Glutamatergic neuron (in vitro differentiated cells): ENCODE data around the gene EPM2AIP1. TPM values are rescaled to one million over a fixed set of nuclear protein-coding genes. Genes with fewer than 3 reads are reported as not detected.

Experiments
- DNase-seq: peaks from one replicate; pipeline ENCODE4 v3.0.0; 2022
- H3K27ac Mint-ChIP-seq: one replicate; pipeline ENCODE4 v1.8.0; 2020; ENCODE audit warnings: mild to moderate bottlenecking, mixed read lengths, inconsistent platforms; ENCODE audit not compliant: unreplicated experiment
- H3K27me3 Mint-ChIP-seq: one replicate; pipeline ENCODE4 v1.8.0; 2020; ENCODE audit warnings: mild to moderate bottlenecking, moderate library complexity, mixed read lengths, inconsistent platforms; ENCODE audit not compliant: unreplicated experiment
- H3K36me3 Mint-ChIP-seq: one replicate; pipeline ENCODE4 v1.8.0; 2020; ENCODE audit warnings: mild to moderate bottlenecking, mixed read lengths, inconsistent platforms; ENCODE audit not compliant: unreplicated experiment
- H3K4me1 Mint-ChIP-seq: one replicate; pipeline ENCODE4 v1.8.0; 2020; ENCODE audit warnings: mild to moderate bottlenecking, low read depth, mixed read lengths, inconsistent platforms; ENCODE audit not compliant: unreplicated experiment
- H3K4me3 Mint-ChIP-seq: one replicate; pipeline ENCODE4 v1.8.0; 2020; ENCODE audit warnings: mild to moderate bottlenecking, mixed read lengths, inconsistent platforms; ENCODE audit not compliant: unreplicated experiment
- H3K9me3 Mint-ChIP-seq: one replicate; pipeline ENCODE4 v1.8.0; 2020; ENCODE audit warnings: mild to moderate bottlenecking, moderate library complexity, mixed read lengths, inconsistent platforms; ENCODE audit not compliant: unreplicated experiment
- total RNA-seq: library from RNA; stranded (reverse); fragmentation: NEBNext Ultra II Directional; extraction: Animal tissue kit (Norgen Biotek cat#: 25700); gene quantifications from one replicate; pipeline ENCODE4 v1.2.1, GENCODE V29; 2021; ENCODE audit not compliant: unreplicated experiment
- TF ChIP-seq, protein P1 (sequence below): fragments of 200-600 bp; sonication (generic); IDR thresholded peaks from one replicate; pipeline ENCODE4 v1.5.0; 2021; ENCODE audit not compliant: partially characterized antibody, unreplicated experiment

The EPM2AIP1 gene
- total RNA-seq, 1 donor from 2014 or later = 17.2 TPM

- H3K27me3 Mint-ChIP-seq = no peaks in the 10 kb centered on the region
- no peaks in the 10 kb centered on the region for H3K4me1 Mint-ChIP-seq
- no peaks in the 10 kb centered on the region for H3K9me3 Mint-ChIP-seq
- H3K4me3 Mint-ChIP-seq = no peak overlapping the region
- DNase-seq = no peak
- H3K36me3 Mint-ChIP-seq = peaks cover 10% of the 10 kb centered on the region
- TF ChIP-seq, protein P1, sequence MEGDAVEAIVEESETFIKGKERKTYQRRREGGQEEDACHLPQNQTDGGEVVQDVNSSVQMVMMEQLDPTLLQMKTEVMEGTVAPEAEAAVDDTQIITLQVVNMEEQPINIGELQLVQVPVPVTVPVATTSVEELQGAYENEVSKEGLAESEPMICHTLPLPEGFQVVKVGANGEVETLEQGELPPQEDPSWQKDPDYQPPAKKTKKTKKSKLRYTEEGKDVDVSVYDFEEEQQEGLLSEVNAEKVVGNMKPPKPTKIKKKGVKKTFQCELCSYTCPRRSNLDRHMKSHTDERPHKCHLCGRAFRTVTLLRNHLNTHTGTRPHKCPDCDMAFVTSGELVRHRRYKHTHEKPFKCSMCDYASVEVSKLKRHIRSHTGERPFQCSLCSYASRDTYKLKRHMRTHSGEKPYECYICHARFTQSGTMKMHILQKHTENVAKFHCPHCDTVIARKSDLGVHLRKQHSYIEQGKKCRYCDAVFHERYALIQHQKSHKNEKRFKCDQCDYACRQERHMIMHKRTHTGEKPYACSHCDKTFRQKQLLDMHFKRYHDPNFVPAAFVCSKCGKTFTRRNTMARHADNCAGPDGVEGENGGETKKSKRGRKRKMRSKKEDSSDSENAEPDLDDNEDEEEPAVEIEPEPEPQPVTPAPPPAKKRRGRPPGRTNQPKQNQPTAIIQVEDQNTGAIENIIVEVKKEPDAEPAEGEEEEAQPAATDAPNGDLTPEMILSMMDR = no peak
- no peak overlapping the region for H3K27ac Mint-ChIP-seq
Measured at GRCh38 chr3:37029111-37029510, 36.2 kb upstream of the EPM2AIP1 start.

GRCh38 chr3:37028329-37028728 is 35.4 kb upstream of the EPM2AIP1 start:
- H3K27me3 Mint-ChIP-seq = no peaks in the 10 kb centered on the region
- TF ChIP-seq, protein P1 = no peak
- H3K4me3 Mint-ChIP-seq = no peak overlapping the region
- H3K4me1 Mint-ChIP-seq = no peaks in the 10 kb centered on the region
- H3K27ac Mint-ChIP-seq = no peak overlapping the region
- DNase-seq = no peak
- peaks cover 11% of the 10 kb centered on the region for H3K36me3 Mint-ChIP-seq
- no peaks in the 10 kb centered on the region for H3K9me3 Mint-ChIP-seq

- Mint-ChIP-seq H3K27ac (no peak overlapping the region), H3K36me3 (peaks cover 11% of the 10 kb centered on the region)
Measured at GRCh38 chr3:37026851-37027250, 33.9 kb upstream of the EPM2AIP1 start.

DNA sequence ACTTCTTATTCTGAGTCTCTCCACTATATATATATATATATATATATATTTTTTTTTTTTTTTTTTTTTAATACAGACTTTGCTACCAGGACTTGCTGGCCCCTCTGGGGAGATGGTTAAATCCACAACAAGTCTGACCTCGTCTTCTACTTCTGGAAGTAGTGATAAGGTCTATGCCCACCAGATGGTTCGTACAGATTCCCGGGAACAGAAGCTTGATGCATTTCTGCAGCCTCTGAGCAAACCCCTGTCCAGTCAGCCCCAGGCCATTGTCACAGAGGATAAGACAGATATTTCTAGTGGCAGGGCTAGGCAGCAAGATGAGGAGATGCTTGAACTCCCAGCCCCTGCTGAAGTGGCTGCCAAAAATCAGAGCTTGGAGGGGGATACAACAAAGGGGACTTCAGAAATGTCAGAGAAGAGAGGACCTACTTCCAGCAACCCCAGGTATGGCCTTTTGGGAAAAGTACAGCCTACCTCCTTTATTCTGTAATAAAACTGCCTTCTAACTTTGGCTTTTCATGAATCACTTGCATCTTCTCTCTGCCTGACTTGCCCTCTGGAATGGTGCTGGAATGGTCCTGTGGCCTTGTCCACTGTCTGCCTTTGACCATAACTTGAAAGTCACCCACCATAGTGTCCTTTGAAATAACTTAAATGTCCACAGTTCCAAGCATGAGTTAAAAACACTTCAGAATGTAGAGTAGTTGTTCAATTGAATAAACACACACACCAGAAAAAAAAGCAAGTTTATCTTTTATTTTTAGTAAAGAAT is 32.8 kb upstream of the EPM2AIP1 start:
- Mint-ChIP-seq H3K27ac (no peak overlapping the region), H3K4me1 (no peaks in the 10 kb centered on the region), H3K9me3 (no peaks in the 10 kb centered on the region), H3K4me3 (no peak overlapping the region), H3K36me3 (peaks cover 11% of the 10 kb centered on the region), H3K27me3 (no peaks in the 10 kb centered on the region)
- TF ChIP-seq, protein P1 = no peak
- DNase-seq = no peak

More at GRCh38 chr3:37026851-37027250, 33.9 kb upstream of the EPM2AIP1 start:
- Mint-ChIP-seq H3K4me1 (no peaks in the 10 kb centered on the region), H3K27me3 (no peaks in the 10 kb centered on the region), H3K9me3 (no peaks in the 10 kb centered on the region), H3K4me3 (no peak overlapping the region)
- TF ChIP-seq, protein P1 = no peak
- no peak for DNase-seq

DNA sequence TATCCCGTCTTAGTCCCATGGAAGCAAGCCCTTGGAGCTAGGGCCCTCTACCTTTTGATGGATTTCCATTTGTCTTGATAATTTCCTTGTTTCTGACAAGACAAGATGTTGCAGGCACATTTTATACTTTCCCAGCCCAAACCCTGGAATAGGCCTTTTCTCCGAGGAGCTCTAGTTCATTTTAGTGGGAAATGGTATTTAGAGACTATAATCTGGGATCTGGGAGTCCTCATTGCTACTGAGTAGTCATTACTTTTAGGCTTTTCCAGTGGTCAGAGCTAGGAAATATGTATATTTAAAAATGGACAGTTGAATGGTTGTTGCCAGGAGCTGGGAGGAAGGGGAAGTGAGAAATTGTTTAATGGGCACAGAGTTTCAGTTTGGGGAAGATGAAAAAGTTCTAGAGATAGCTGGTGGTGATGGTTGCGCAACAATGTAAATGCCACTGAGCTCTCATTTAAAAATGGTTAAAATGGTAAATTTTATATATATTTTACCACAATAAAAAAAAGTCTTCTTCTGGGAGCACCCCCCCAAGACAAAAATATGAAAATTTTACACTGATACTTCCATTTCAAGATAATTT is 32.0 kb upstream of the EPM2AIP1 start:
- Mint-ChIP-seq H3K4me1 (no peaks in the 10 kb centered on the region), H3K27me3 (no peaks in the 10 kb centered on the region), H3K27ac (no peak overlapping the region), H3K9me3 (no peaks in the 10 kb centered on the region), H3K36me3 (peaks cover 11% of the 10 kb centered on the region), H3K4me3 (no peak overlapping the region)
- DNase-seq = no peak
- TF ChIP-seq, protein P1 = no peak
